Endothelial cell of umbilical vein (primary cell): Measurements from ENCODE around the gene NUP205. TPM values are rescaled to one million over a fixed set of nuclear protein-coding genes. Genes with fewer than 3 reads are reported as not detected.

Source experiments
- BruUV-seq: library from RNA; stranded (reverse); fragments of 400-500 nt; replicated peaks from 2 replicates; lab custom pipeline; 2021; lab: Mats Ljungman, UMichigan
- CTCF ChIA-PET: fragments of 300-600, 350-600 bp; sonication (Branson Sonifier 250); formaldehyde crosslinking; loops from one replicate; lab custom pipeline; 2021; ENCODE audit warnings: antibody characterized with exemption, inconsistent platforms; lab: Charles Lee
- POLR2A ChIA-PET: fragments of 300-600, 350-600 bp; sonication (Branson Sonifier 250); formaldehyde crosslinking; loops from one replicate; lab custom pipeline; 2021; ENCODE audit warnings: antibody characterized with exemption, inconsistent platforms; lab: Charles Lee
- DNase-seq: peaks from one replicate; pipeline ENCODE4 v3.0.0-alpha.2; 2011; ENCODE audit warnings: low read depth, low spot score
- FAIRE-seq: peaks from 2 replicates; lab custom pipeline; 2011; peaks lifted over from hg19 to GRCh38; lab: Jason Lieb, UNC
- H2AFZ ChIP-seq: 2 replicates; pipeline ENCODE4 v1.6.0; 2012; ENCODE audit warnings: low read depth, low read length, control low read depth, inconsistent platforms
- H3K27ac ChIP-seq: 2 replicates; pipeline ENCODE4 v1.5.1; 2011; ENCODE audit warnings: low read depth, mild to moderate bottlenecking, control low read depth, low read length, moderate library complexity; ENCODE audit not compliant: insufficient read depth
- H3K27me3 ChIP-seq, 2 experiments: 2 replicates each; pipeline versions ENCODE4 v1.6.0 to v1.6.1; 2011; ENCODE audit warnings: low read length in 2 of 2, mixed read lengths in 1 of 2; ENCODE audit not compliant: control insufficient read depth in 2 of 2, insufficient read depth in 2 of 2
- H3K36me3 ChIP-seq, 2 experiments: 2 replicates in 1 of 2; 3 replicates in 1 of 2; pipeline ENCODE4 v1.5.1; 2011; ENCODE audit warnings: low read length in 2 of 2, mild to moderate bottlenecking in 1 of 2, moderate library complexity in 1 of 2; ENCODE audit not compliant: control insufficient read depth in 2 of 2, insufficient read depth in 2 of 2; ENCODE audit errors: extremely low read depth in 1 of 2
- H3K4me1 ChIP-seq: 3 replicates; pipeline ENCODE4 v1.5.1; 2011; ENCODE audit warnings: mild to moderate bottlenecking, low read length; ENCODE audit not compliant: control insufficient read depth, insufficient read depth; ENCODE audit errors: extremely low read depth
- H3K4me2 ChIP-seq: 2 replicates; pipeline ENCODE4 v1.6.1; 2011; ENCODE audit warnings: low read length, control low read depth, mixed read lengths; ENCODE audit not compliant: insufficient read depth
- H3K4me3 ChIP-seq, 3 experiments: fragments of 200-600 bp in 1 of 3; sonication (generic), shearing (Covaris generic) in 1 of 3; replicated peaks in 1 of 3; 2 replicates each; pipeline ENCODE4 v1.5.1; 2011 to 2016; ENCODE audit warnings: control low read depth in 3 of 3, low read length in 3 of 3, mild to moderate bottlenecking in 2 of 3, inconsistent platforms in 1 of 3, low read depth in 1 of 3, moderate library complexity in 1 of 3; ENCODE audit not compliant: insufficient read depth in 1 of 3
- H3K79me2 ChIP-seq: 2 replicates; pipeline ENCODE4 v1.6.0; 2012; ENCODE audit warnings: low read length, inconsistent platforms; ENCODE audit not compliant: control insufficient read depth, insufficient read depth
- H3K9ac ChIP-seq: replicated peaks from 2 replicates; pipeline ENCODE3; 2011; ENCODE audit warnings: low read length, control low read depth; ENCODE audit not compliant: insufficient read depth; ENCODE audit errors: extremely low read depth
- H3K9me1 ChIP-seq: replicated peaks from 3 replicates; pipeline ENCODE4 v1.6.0; 2011; ENCODE audit warnings: mild to moderate bottlenecking, low read length; ENCODE audit not compliant: control insufficient read depth, insufficient read depth; ENCODE audit errors: extremely low read depth
- H3K9me3 ChIP-seq: replicated peaks from 2 replicates; pipeline ENCODE4 v1.5.1; 2012; ENCODE audit warnings: low read length, inconsistent platforms; ENCODE audit not compliant: control insufficient read depth, insufficient read depth
- H4K20me1 ChIP-seq: replicated peaks from 2 replicates; pipeline ENCODE3; 2011; ENCODE audit warnings: mild to moderate bottlenecking, low read length; ENCODE audit not compliant: control insufficient read depth, insufficient read depth; ENCODE audit errors: extremely low read depth
- CTCF ChIP-seq, 2 donors: IDR thresholded peaks; 1 replicate in 1 of 2; 2 replicates in 1 of 2; pipeline ENCODE4 v1.5.1; 2011; ENCODE audit warnings: low read length in 2 of 2, mild to moderate bottlenecking in 2 of 2, moderate library complexity in 2 of 2, control low read depth in 1 of 2, inconsistent platforms in 1 of 2, low read depth in 1 of 2; ENCODE audit not compliant: insufficient read depth in 1 of 2; ENCODE audit errors: extremely low read depth in 1 of 2
- EZH2 ChIP-seq: IDR thresholded peaks from 2 replicates; pipeline ENCODE4 v1.6.1; 2012; ENCODE audit warnings: borderline replicate concordance, low read depth, mild to moderate bottlenecking, moderate library complexity, low read length, inconsistent platforms; ENCODE audit not compliant: severe bottlenecking
- FOS ChIP-seq: IDR thresholded peaks from 2 replicates; pipeline ENCODE4 v1.6.1; 2011; ENCODE audit warnings: mild to moderate bottlenecking, low read length, moderate library complexity, borderline replicate concordance; ENCODE audit not compliant: insufficient read depth
- GATA2 ChIP-seq: IDR thresholded peaks from 2 replicates; pipeline ENCODE4 v1.7.0; 2011; ENCODE audit warnings: low read depth, mild to moderate bottlenecking, moderate library complexity, mixed read lengths, low read length; ENCODE audit not compliant: insufficient read length, insufficient read depth
- JUN ChIP-seq: IDR thresholded peaks from 2 replicates; pipeline ENCODE4 v1.6.1; 2011; ENCODE audit warnings: borderline replicate concordance, low read depth; ENCODE audit not compliant: insufficient read length, insufficient read depth
- MAX ChIP-seq: IDR thresholded peaks from 2 replicates; pipeline ENCODE4 v1.6.1; 2011; ENCODE audit not compliant: insufficient read depth, insufficient read length
- MYC ChIP-seq: IDR thresholded peaks from one replicate; pipeline ENCODE4 v1.6.1; 2011; ENCODE audit warnings: mild to moderate bottlenecking, low read depth, low read length
- POLR2A ChIP-seq: IDR thresholded peaks from 2 replicates; pipeline ENCODE4 v1.6.1; 2012; ENCODE audit warnings: low read depth, mild to moderate bottlenecking, control low read depth, low read length
- POLR2AphosphoS5 ChIP-seq: IDR thresholded peaks from 2 replicates; pipeline ENCODE4 v1.6.1; 2012; ENCODE audit warnings: low read depth, mild to moderate bottlenecking, control low read depth, low read length, moderate library complexity; ENCODE audit not compliant: insufficient read depth
- dilution Hi-C: fragments of 300-500 bp; cut with MboI; formaldehyde crosslinking; loops from one replicate; pipeline ENCODE4 v1.15.0; 2019; ENCODE audit warnings: low sequenced_read_pairs; ENCODE audit not compliant: extremely low pct_ligation_motif_present
- intact Hi-C: fragments of 100-400 bp; cut with micrococcal nuclease; formaldehyde crosslinking; loops from one replicate; pipeline ENCODE4 v1.10.0; 2022
- polyA plus RNA-seq, 4 experiments: library from polyadenylated mRNA; depleted of rRNA in 3 of 4; stranded (reverse) in 3 of 4; unstranded in 1 of 4; fragments of >200 nt; gene quantifications; 2 replicates each; pipeline versions ENCODE4 v1.2.1 to v1.2.3, GENCODE V29; 2011 to 2012; ENCODE audit warnings: missing spikeins in 1 of 4
- total RNA-seq: library from RNA; stranded (reverse); gene quantifications from 2 replicates; pipeline ENCODE4 v1.2.3, GENCODE V29; 2021

The NUP205 gene
- total and polyA plus RNA-seq, 2 donors (not counting 3 experiments of a cell fraction or from before 2014, with no cell fraction given), result 48.8 to 81.3 TPM

GRCh38 chr7:135525426-135525825 is 32.3 kb upstream of the NUP205 start:
- TF ChIP-seq POLR2AphosphoS5 (no peak), CTCF (IDR thresholded peaks at IDR 0.05; ENCODE audit: extremely low read depth in 1 of 2, insufficient read depth in 1 of 2, low read depth in 1 of 2, low read length in 2 of 2) (no peak), MYC (no peak), JUN (no peak), POLR2A (no peak), MAX (no peak), FOS (no peak), GATA2 (no peak), EZH2 (no peak)
- no peak for DNase-seq
- dilution Hi-C loops, result no loop called here

More at GRCh38 chr7:135525426-135525825, 32.3 kb upstream of the NUP205 start:
- no peak for FAIRE-seq
- H3K4me1 ChIP-seq, result no peaks in the 10 kb centered on the region
- no peak overlapping the region for H3K9ac ChIP-seq
- H3K27me3 ChIP-seq, result peaks cover 0 to 2% of the 10 kb centered on the region in 2 experiments
- CTCF ChIA-PET, result no interaction called here
- H2AFZ ChIP-seq, result no peak overlapping the region
- no peak overlapping the region for H3K4me3 ChIP-seq
- no peak overlapping the region for H3K27ac ChIP-seq
- no peaks in the 10 kb centered on the region for H3K9me3 ChIP-seq
- intact Hi-C loops, result no loop called here
- H3K79me2 ChIP-seq, result no peaks in the 10 kb centered on the region
- no peak overlapping the region for H3K4me2 ChIP-seq
- H4K20me1 ChIP-seq, result no peaks in the 10 kb centered on the region
- H3K36me3 ChIP-seq, result no peaks in the 10 kb centered on the region
- POLR2A ChIA-PET, result no interaction called here
- no TSS peak for BruUV-seq
- no peaks in the 10 kb centered on the region for H3K9me1 ChIP-seq
